ENCODE data around the gene DCST1. TPM values are rescaled to one million over a fixed set of nuclear protein-coding genes. Genes with fewer than 3 reads are reported as not detected.

Gene DCST1
- total and polyA plus RNA-seq, 2 donors (not counting 3 experiments of a cell fraction or from before 2014, with no cell fraction given) = not detected

DNA sequence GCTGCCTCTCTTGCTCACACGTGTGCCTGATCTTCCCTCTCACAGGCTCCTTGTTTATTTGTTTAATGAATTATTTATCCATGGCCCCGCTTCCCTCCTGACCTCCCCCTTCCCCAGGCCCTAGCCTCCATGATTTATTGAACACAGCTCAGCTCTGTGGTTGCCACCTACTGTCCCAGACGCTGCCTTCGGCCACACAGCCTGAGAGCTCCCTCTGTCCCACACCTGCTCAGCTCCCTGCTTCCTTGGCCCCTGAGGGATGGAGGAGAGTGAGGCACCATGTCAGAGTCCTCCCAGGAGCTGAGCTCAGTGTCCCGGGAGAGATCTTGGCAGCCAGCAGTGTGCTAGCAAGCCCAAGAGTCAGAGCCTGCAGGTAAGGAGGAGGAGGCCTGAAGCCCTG, 41.9 kb downstream of the DCST1 start:
- no TSS peak for BruUV-seq (replicated peaks)
- DNase-seq (ENCODE audit: low read depth, low spot score) = no peak
- dilution Hi-C loops (cut with MboI; ENCODE audit: extremely low pct_ligation_motif_present, low sequenced_read_pairs) = no loop called here
- Histone ChIP-seq H3K4me2 (ENCODE audit: insufficient read depth, low read length) (no peak overlapping the region), H3K4me1 (ENCODE audit: control insufficient read depth, extremely low read depth, insufficient read depth, low read length) (peaks cover 3% of the 10 kb centered on the region), H3K27ac (ENCODE audit: insufficient read depth, low read depth, low read length) (no peak overlapping the region), H3K9me1 (replicated peaks; ENCODE audit: control insufficient read depth, extremely low read depth, insufficient read depth, low read length) (no peaks in the 10 kb centered on the region), H3K4me3 (replicated peaks in 1 of 3; ENCODE audit: insufficient read depth in 1 of 3, low read depth in 1 of 3, low read length in 3 of 3) (no peak overlapping the region), H3K9ac (replicated peaks; ENCODE audit: extremely low read depth, insufficient read depth, low read length) (no peak overlapping the region), H3K36me3 (ENCODE audit: control insufficient read depth in 2 of 2, extremely low read depth in 1 of 2, insufficient read depth in 2 of 2, low read length in 2 of 2) (no peaks in the 10 kb centered on the region), H3K79me2 (ENCODE audit: control insufficient read depth, insufficient read depth, low read length) (no peaks in the 10 kb centered on the region), H4K20me1 (replicated peaks; ENCODE audit: control insufficient read depth, extremely low read depth, insufficient read depth, low read length) (no peaks in the 10 kb centered on the region), H3K27me3 (ENCODE audit: control insufficient read depth in 2 of 2, insufficient read depth in 2 of 2, low read length in 2 of 2) (peaks cover 17 to 18% of the 10 kb centered on the region in 2 experiments), H2AFZ (ENCODE audit: low read depth, low read length) (no peak overlapping the region), H3K9me3 (replicated peaks; ENCODE audit: control insufficient read depth, insufficient read depth, low read length) (no peaks in the 10 kb centered on the region)
- FAIRE-seq = no peak
- intact Hi-C loops (cut with micrococcal nuclease) = no loop called here
- TF ChIP-seq MYC (IDR thresholded peaks at IDR 0.05; ENCODE audit: low read depth, low read length) = no peak
- CTCF ChIA-PET = interaction anchor here (0.8 to 3.0 kb wide), 6 partner anchors 10 to 92 kb away, joined by 3 to 24 read pairs (median 6); partner anchors contain the start of genes ADAM15 and EFNA4
- POLR2A ChIA-PET = no interaction called here

DNA sequence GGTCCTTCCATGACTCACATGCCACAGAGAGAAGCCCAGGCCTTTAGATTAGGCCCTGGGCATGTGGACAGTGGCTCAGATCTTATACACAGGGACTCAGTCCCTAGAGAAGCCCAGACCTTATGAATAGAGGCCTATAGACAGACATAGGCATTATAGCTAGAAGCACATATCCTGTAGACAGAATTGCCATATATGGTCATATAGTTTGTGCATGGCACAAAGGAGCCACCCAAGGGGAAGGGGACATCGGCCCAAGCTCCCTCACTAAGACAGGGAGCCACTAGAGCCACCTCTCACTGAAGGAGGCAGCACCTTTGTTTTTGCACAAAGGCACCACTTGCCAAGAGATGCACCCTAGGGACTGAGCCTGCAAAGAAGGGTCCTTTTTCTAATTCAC, 42.7 kb downstream of the DCST1 start:
- Histone ChIP-seq H3K79me2 (ENCODE audit: control insufficient read depth, insufficient read depth, low read length) (no peaks in the 10 kb centered on the region), H2AFZ (ENCODE audit: low read depth, low read length) (no peak overlapping the region), H3K9me3 (replicated peaks; ENCODE audit: control insufficient read depth, insufficient read depth, low read length) (no peaks in the 10 kb centered on the region), H3K9ac (replicated peaks; ENCODE audit: extremely low read depth, insufficient read depth, low read length) (no peak overlapping the region), H3K36me3 (ENCODE audit: control insufficient read depth in 2 of 2, extremely low read depth in 1 of 2, insufficient read depth in 2 of 2, low read length in 2 of 2) (no peaks in the 10 kb centered on the region), H4K20me1 (replicated peaks; ENCODE audit: control insufficient read depth, extremely low read depth, insufficient read depth, low read length) (no peaks in the 10 kb centered on the region), H3K27ac (ENCODE audit: insufficient read depth, low read depth, low read length) (no peak overlapping the region), H3K4me1 (ENCODE audit: control insufficient read depth, extremely low read depth, insufficient read depth, low read length) (peaks cover 5% of the 10 kb centered on the region), H3K4me2 (ENCODE audit: insufficient read depth, low read length) (no peak overlapping the region), H3K27me3 (ENCODE audit: control insufficient read depth in 2 of 2, insufficient read depth in 2 of 2, low read length in 2 of 2) (peaks cover 24 to 25% of the 10 kb centered on the region in 2 experiments), H3K4me3 (replicated peaks in 1 of 3; ENCODE audit: insufficient read depth in 1 of 3, low read depth in 1 of 3, low read length in 3 of 3) (no peak overlapping the region), H3K9me1 (replicated peaks; ENCODE audit: control insufficient read depth, extremely low read depth, insufficient read depth, low read length) (no peaks in the 10 kb centered on the region)
- DNase-seq (ENCODE audit: low read depth, low spot score) = no peak
- ChIA-PET CTCF (interaction anchor here (0.8 to 3.0 kb wide), 5 partner anchors 9 to 97 kb away, joined by 3 to 24 read pairs (median 5); partner anchors contain the start of genes ADAM15, EFNA4 and KRTCAP2), POLR2A (no interaction called here)
- FAIRE-seq = no peak
- intact Hi-C loops (cut with micrococcal nuclease) (no loop called here), dilution Hi-C loops (cut with MboI; ENCODE audit: extremely low pct_ligation_motif_present, low sequenced_read_pairs) (no loop called here)
- TF ChIP-seq EZH2 (IDR thresholded peaks at IDR 0.05; ENCODE audit: borderline replicate concordance, low read depth, low read length, severe bottlenecking) (no peak), CTCF (IDR thresholded peaks at IDR 0.05; ENCODE audit: extremely low read depth in 1 of 2, insufficient read depth in 1 of 2, low read depth in 1 of 2, low read length in 2 of 2) (no peak), POLR2A (IDR thresholded peaks at IDR 0.05; ENCODE audit: low read depth, low read length) (no peak), FOS (IDR thresholded peaks at IDR 0.05; ENCODE audit: borderline replicate concordance, insufficient read depth, low read length) (no peak), POLR2AphosphoS5 (IDR thresholded peaks at IDR 0.05; ENCODE audit: insufficient read depth, low read depth, low read length) (no peak), JUN (IDR thresholded peaks at IDR 0.05; ENCODE audit: borderline replicate concordance, insufficient read depth, insufficient read length, low read depth) (no peak), GATA2 (IDR thresholded peaks at IDR 0.05; ENCODE audit: insufficient read depth, insufficient read length, low read depth, low read length) (no peak), MYC (IDR thresholded peaks at IDR 0.05; ENCODE audit: low read depth, low read length) (no peak), MAX (IDR thresholded peaks at IDR 0.05; ENCODE audit: insufficient read depth, insufficient read length) (no peak)
- no TSS peak for BruUV-seq (replicated peaks)
